NB4 (cell line): Measurements from ENCODE around the gene ALOX5.

Source experiments
- DNase-seq: peaks from one replicate; pipeline ENCODE4 v3.0.0; 2010; ENCODE audit warnings: low read depth
- H3K4me3 ChIP-seq: one replicate; pipeline ENCODE4 v1.5.1; 2011; ENCODE audit warnings: mild to moderate bottlenecking, low read depth, low read length, moderate library complexity
- CTCF ChIP-seq: IDR thresholded peaks from one replicate; pipeline ENCODE4 v1.5.1; 2012; ENCODE audit warnings: low read depth, low read length
- MAX ChIP-seq: IDR thresholded peaks from 2 replicates; pipeline ENCODE4 v1.6.1; 2011; ENCODE audit warnings: low read depth, low read length
- MYC ChIP-seq: IDR thresholded peaks from 2 replicates; pipeline ENCODE4 v1.6.1; 2011; ENCODE audit warnings: low read depth, low read length
- POLR2A ChIP-seq: IDR thresholded peaks from 2 replicates; pipeline ENCODE4 v1.6.1; 2011; ENCODE audit warnings: mild to moderate bottlenecking; ENCODE audit not compliant: insufficient read length; ENCODE audit errors: extremely low read depth

The ALOX5 gene

GRCh38 chr10:45370202-45370955 is 3.6 kb upstream of the ALOX5 start:
- no peak for DNase-seq
- TF ChIP-seq MYC = no peak
- H3K4me3 ChIP-seq = no peak overlapping the region

- no peak overlapping the region for H3K4me3 ChIP-seq
- no peak for DNase-seq
- TF ChIP-seq MAX (no peak), MYC (no peak), CTCF (no peak), POLR2A (no peak)
Observed at GRCh38 chr10:45371560-45371959, 2.5 kb upstream of the ALOX5 start.

- H3K4me3 ChIP-seq = no peak overlapping the region
- no peak for DNase-seq
- no peak for TF ChIP-seq POLR2A
- no peak for TF ChIP-seq MYC
- TF ChIP-seq CTCF = no peak
- TF ChIP-seq MAX = no peak
Observed at GRCh38 chr10:45372251-45372951, 1.6 kb upstream of the ALOX5 start.

- DNase-seq = no peak
- no peak overlapping the region for H3K4me3 ChIP-seq
- no peak for TF ChIP-seq MYC
- no peak for TF ChIP-seq CTCF
- TF ChIP-seq MAX = no peak
- TF ChIP-seq POLR2A = no peak
Observed at GRCh38 chr10:45373003-45373575, 927 bp upstream of the ALOX5 start.

GRCh38 chr10:45374350-45375052 is 485 bp downstream of the ALOX5 start:
- peak; percentile 52 for DNase-seq
- TF ChIP-seq MAX (no peak), CTCF (no peak), MYC (no peak), POLR2A (no peak)
- peak overlapping the region; percentile 8 for H3K4me3 ChIP-seq

GRCh38 chr10:45375101-45375500 is 1.1 kb downstream of the ALOX5 start:
- H3K4me3 ChIP-seq = no peak overlapping the region
- DNase-seq = no peak
- TF ChIP-seq CTCF (no peak), MAX (no peak), MYC (no peak), POLR2A (no peak)
